OCI-LY7 (cell line): ENCODE measurements around the gene GREB1. TPM values are rescaled to one million over a fixed set of nuclear protein-coding genes. Genes with fewer than 3 reads are reported as not detected.

Experiments used
- BruUV-seq: library from RNA; stranded (reverse); fragments of 400-500 nt; replicated peaks from 2 replicates; lab custom pipeline; 2021; lab: Mats Ljungman, UMichigan
- CTCF ChIA-PET: fragments of 300-600 bp; sonication (Branson Sonifier 250); formaldehyde crosslinking; loops from one replicate; lab custom pipeline; 2022; ENCODE audit warnings: antibody characterized with exemption; ENCODE audit not compliant: unreplicated experiment; lab: Charles Lee
- POLR2A ChIA-PET: fragments of 300-600 bp; sonication (Branson Sonifier 250); formaldehyde crosslinking; loops from one replicate; lab custom pipeline; 2022; ENCODE audit warnings: antibody characterized with exemption; lab: Charles Lee
- DNase-seq: peaks from one replicate; pipeline ENCODE4 v3.0.0-alpha.2; 2015; ENCODE audit warnings: low spot score
- H2AFZ ChIP-seq: fragments of 200-600 bp; sonication (generic), shearing (Covaris generic); 2 replicates; pipeline ENCODE4 v1.6.1; 2014; ENCODE audit warnings: mild to moderate bottlenecking, antibody characterized with exemption, low read length, moderate library complexity
- H3K27ac ChIP-seq: fragments of 200-600 bp; sonication (generic); 2 replicates; pipeline ENCODE4 v1.5.1; 2014; ENCODE audit warnings: mixed run types, low read depth, mild to moderate bottlenecking, moderate library complexity, low read length, inconsistent platforms; ENCODE audit not compliant: poor library complexity, severe bottlenecking
- H3K36me3 ChIP-seq: fragments of 200-600 bp; sonication (generic); 2 replicates; pipeline ENCODE4 v1.6.1; 2014; ENCODE audit warnings: mild to moderate bottlenecking, antibody characterized with exemption, low read length, moderate library complexity, mixed read lengths; ENCODE audit not compliant: insufficient read depth
- H3K4me1 ChIP-seq: fragments of 200-600 bp; sonication (generic); 2 replicates; pipeline ENCODE4 v1.5.1; 2014; ENCODE audit warnings: mild to moderate bottlenecking, low read length; ENCODE audit not compliant: insufficient read depth, poor library complexity, severe bottlenecking
- H3K4me2 ChIP-seq: fragments of 200-600 bp; sonication (generic); 2 replicates; pipeline ENCODE4 v1.6.1; 2014; ENCODE audit warnings: mild to moderate bottlenecking, low read length
- H3K4me3 ChIP-seq: fragments of 200-600 bp; sonication (generic); 2 replicates; pipeline ENCODE4 v1.5.1; 2014; ENCODE audit warnings: mild to moderate bottlenecking, low read depth, low read length; ENCODE audit not compliant: poor library complexity, severe bottlenecking
- H3K79me2 ChIP-seq: fragments of 200-600 bp; sonication (generic); 2 replicates; pipeline ENCODE4 v1.6.1; 2016; ENCODE audit warnings: low read depth, mild to moderate bottlenecking, low read length, moderate library complexity, mixed read lengths; ENCODE audit not compliant: insufficient read depth
- H3K9me2 ChIP-seq: fragments of 200-600 bp; sonication (generic); 2 replicates; pipeline ENCODE4 v1.6.1; 2016; ENCODE audit warnings: mild to moderate bottlenecking, low read length, mixed read lengths; ENCODE audit not compliant: insufficient read depth
- H3K9me3 ChIP-seq: fragments of 200-600 bp; sonication (generic); 2 replicates; pipeline ENCODE4 v1.6.1; 2014; ENCODE audit warnings: mild to moderate bottlenecking, mixed run types, low read length, mixed read lengths
- H4K20me1 ChIP-seq: fragments of 200-600 bp; sonication (generic); 2 replicates; pipeline ENCODE4 v1.6.1; 2014; ENCODE audit warnings: mild to moderate bottlenecking, antibody characterized with exemption, low read length, moderate library complexity, mixed read lengths; ENCODE audit not compliant: insufficient read depth
- EZH2phosphoT487 ChIP-seq: fragments of 200-600 bp; sonication (generic); IDR thresholded peaks from 2 replicates; pipeline ENCODE4 v1.6.1; 2018; ENCODE audit warnings: low read depth, borderline replicate concordance, mild to moderate bottlenecking, mixed run types, antibody characterized with exemption, low read length, moderate library complexity, mixed read lengths
- intact Hi-C: fragments of 100-400 bp; cut with micrococcal nuclease; formaldehyde crosslinking; loops from one replicate; pipeline ENCODE4 v1.10.0; 2022; ENCODE audit not compliant: unreplicated experiment
- total RNA-seq, 2 experiments: library from RNA; depleted of rRNA in 1 of 2; stranded (reverse); fragments of >200 nt in 1 of 2; shearing (Covaris generic) in 1 of 2; gene quantifications; 2 replicates each; pipeline ENCODE4 v1.2.3, GENCODE V29; 2014 to 2022
- TF ChIP-seq, protein P1 (sequence below): fragments of 200-600 bp; sonication (generic); conservative IDR thresholded peaks from 2 replicates; pipeline ENCODE4 v1.5.1; 2014; ENCODE audit warnings: mild to moderate bottlenecking, antibody characterized with exemption, low read length, moderate library complexity, mixed read lengths

The GREB1 gene
- total RNA-seq, 2 experiments from 2014 or later: 3.5 to 8.4 TPM

DNA sequence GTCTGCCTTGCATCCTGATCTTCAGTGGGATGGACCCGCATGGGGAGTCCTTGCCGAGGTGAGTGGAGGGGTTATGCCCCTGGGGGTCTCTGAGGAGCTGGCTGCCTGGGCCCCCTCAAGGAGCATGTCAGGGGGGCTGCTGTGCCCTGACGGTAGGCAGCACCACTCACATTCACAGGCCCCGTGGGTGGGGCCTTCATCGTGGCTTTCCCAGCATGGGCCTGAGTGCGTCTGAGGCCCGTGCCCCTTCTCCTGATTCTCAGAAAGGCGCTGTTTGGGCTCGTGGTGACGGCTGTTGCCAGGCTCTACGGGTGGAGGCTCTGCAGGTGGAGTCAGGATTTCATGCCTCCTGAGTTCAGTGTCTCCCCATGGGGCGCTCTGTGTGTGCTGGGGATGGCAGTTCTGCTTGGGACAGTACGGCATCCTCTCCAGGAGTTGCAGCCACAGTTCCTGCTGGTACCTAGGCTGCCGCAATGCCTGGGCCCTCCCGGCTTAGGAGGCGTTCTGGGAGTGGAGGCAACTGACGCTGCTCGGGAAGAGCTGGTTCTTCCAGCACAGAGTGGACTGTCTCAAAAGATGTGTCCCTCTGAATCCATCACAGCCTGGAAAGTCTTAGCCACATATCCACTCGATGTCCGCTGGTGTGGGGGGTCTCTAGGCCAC, 78.8 kb downstream of the GREB1 start:
- Histone ChIP-seq H2AFZ (no peak overlapping the region), H3K27ac (no peak overlapping the region), H3K4me3 (no peak overlapping the region), H3K9me3 (no peaks in the 10 kb centered on the region), H3K4me2 (no peak overlapping the region), H3K4me1 (no peaks in the 10 kb centered on the region), H3K36me3 (no peaks in the 10 kb centered on the region), H3K9me2 (no peaks in the 10 kb centered on the region), H4K20me1 (no peaks in the 10 kb centered on the region), H3K79me2 (no peaks in the 10 kb centered on the region)
- CTCF ChIA-PET: no interaction called here
- POLR2A ChIA-PET: interaction anchor here (0.6 kb wide), 1 partner anchor 351 kb away, joined by 3 read pairs; no protein-coding TSS in a partner anchor
- intact Hi-C loops: no loop called here
- no peak for DNase-seq
- no TSS peak for BruUV-seq
- no peak for TF ChIP-seq EZH2phosphoT487
- TF ChIP-seq, protein P1, sequence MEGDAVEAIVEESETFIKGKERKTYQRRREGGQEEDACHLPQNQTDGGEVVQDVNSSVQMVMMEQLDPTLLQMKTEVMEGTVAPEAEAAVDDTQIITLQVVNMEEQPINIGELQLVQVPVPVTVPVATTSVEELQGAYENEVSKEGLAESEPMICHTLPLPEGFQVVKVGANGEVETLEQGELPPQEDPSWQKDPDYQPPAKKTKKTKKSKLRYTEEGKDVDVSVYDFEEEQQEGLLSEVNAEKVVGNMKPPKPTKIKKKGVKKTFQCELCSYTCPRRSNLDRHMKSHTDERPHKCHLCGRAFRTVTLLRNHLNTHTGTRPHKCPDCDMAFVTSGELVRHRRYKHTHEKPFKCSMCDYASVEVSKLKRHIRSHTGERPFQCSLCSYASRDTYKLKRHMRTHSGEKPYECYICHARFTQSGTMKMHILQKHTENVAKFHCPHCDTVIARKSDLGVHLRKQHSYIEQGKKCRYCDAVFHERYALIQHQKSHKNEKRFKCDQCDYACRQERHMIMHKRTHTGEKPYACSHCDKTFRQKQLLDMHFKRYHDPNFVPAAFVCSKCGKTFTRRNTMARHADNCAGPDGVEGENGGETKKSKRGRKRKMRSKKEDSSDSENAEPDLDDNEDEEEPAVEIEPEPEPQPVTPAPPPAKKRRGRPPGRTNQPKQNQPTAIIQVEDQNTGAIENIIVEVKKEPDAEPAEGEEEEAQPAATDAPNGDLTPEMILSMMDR: no peak

DNA sequence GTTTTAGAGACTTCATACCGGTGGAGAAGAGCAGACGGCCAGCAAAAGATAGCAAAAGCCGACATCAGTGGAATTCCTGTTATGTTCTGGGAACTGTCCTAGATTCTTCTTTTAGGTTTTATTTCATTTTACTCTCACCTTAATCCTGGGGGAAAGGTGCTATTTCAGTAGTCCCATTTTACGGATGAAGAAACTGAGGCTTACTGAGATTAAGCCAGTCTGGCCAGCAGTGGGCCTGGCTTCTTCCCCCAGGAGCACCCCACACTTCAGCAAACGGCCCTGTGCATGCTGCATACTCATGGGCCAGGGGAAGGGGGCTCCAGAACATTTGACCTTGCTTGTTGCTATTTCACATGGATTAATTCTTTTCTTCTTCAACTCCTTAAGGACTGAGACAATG, 79.5 kb downstream of the GREB1 start:
- ChIA-PET CTCF (no interaction called here), POLR2A (no interaction called here)

DNA sequence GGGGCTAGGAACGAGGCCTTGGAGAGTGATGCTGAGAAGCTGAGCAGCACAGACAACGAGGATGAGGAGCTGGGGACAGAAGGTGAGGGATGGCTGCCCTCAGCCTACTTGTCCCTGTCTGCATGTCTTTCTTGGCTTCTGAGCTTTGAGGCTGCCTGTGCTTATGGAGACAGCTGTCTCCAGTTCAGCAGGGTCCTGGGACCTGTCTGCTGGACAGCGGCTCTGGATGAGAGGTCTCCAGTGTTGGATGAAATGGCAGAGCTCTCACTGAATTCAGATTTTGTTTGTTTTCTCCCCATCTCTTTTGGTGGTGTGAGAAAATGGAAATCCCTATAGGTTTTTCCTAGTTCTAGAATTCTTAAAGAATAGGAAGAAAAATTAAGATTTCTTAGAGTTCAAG, 81.4 kb downstream of the GREB1 start:
- no peaks in the 10 kb centered on the region for H4K20me1 ChIP-seq
- no TSS peak for BruUV-seq
- intact Hi-C loops: no loop called here
- no peaks in the 10 kb centered on the region for H3K36me3 ChIP-seq
- CTCF ChIA-PET: no interaction called here
- POLR2A ChIA-PET: no interaction called here
- H3K4me2 ChIP-seq: no peak overlapping the region
- TF ChIP-seq, protein P1: no peak
- no peak for TF ChIP-seq EZH2phosphoT487
- H3K27ac ChIP-seq: no peak overlapping the region
- H3K9me3 ChIP-seq: no peaks in the 10 kb centered on the region
- DNase-seq: no peak
- H3K79me2 ChIP-seq: no peaks in the 10 kb centered on the region
- no peak overlapping the region for H2AFZ ChIP-seq
- no peak overlapping the region for H3K4me3 ChIP-seq
- H3K9me2 ChIP-seq: no peaks in the 10 kb centered on the region
- no peaks in the 10 kb centered on the region for H3K4me1 ChIP-seq

More for the DNA sequence above, 79.5 kb downstream of the GREB1 start:
- H2AFZ ChIP-seq: no peak overlapping the region
- H3K9me3 ChIP-seq: no peaks in the 10 kb centered on the region
- H3K27ac ChIP-seq: no peak overlapping the region
- H3K79me2 ChIP-seq: no peaks in the 10 kb centered on the region
- TF ChIP-seq EZH2phosphoT487: no peak
- TF ChIP-seq, protein P1: no peak
- H3K4me2 ChIP-seq: no peak overlapping the region
- intact Hi-C loops: no loop called here
- no peaks in the 10 kb centered on the region for H3K36me3 ChIP-seq
- H3K4me3 ChIP-seq: no peak overlapping the region
- H3K4me1 ChIP-seq: no peaks in the 10 kb centered on the region
- BruUV-seq: no TSS peak
- no peaks in the 10 kb centered on the region for H3K9me2 ChIP-seq
- no peaks in the 10 kb centered on the region for H4K20me1 ChIP-seq
- DNase-seq: no peak
